ENCODE data around the gene ZFP30. TPM values are rescaled to one million over a fixed set of nuclear protein-coding genes. Genes with fewer than 3 reads are reported as not detected.
A peak's percentile ranks its signal among the peaks of the same experiment; 100 is the strongest.

ZFP30 gene
- total and polyA plus RNA-seq, 2 of the 13 experiments (the other 11 are each of a cell fraction or from before 2014, with no cell fraction given): 3.4 to 19.2 TPM

DNA sequence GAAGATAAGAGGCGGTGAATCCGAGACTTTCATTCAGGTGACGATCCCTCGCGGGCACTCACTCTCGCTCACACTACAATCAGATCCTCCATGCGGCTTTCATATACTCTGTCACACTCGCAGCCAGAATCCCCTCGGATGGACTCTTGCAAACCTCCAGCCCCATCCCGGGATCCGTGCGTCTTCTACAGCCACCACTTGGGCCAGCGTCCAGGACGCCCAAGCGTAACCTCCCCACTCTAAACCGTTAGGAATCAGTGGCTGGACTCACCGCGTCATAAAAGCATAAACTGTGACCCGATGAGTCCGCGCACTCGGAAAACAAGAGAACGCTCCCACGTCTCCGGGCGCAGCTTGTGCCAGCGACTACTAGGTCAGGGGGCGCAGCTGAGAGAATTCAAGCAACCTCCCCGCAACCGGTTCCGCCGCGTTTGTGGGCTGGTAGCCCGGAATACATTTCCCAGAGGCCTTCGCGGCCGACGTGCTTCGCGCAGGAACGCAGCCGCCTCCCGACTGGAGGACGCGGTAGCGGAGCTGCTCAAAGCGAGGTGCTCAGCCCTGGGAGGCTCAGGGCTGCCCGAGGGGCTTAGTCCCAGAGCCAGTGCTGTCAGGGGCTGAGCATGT, 36.7 kb upstream of the ZFP30 start (continued):
- TF ChIP-seq DZIP1 (CRISPR knock-in tag; IDR thresholded peaks at IDR 0.05) (no peak), GRHL1 (CRISPR knock-in tag; conservative IDR thresholded peaks at IDR 0.05) (no peak), REL (CRISPR knock-in tag; conservative IDR thresholded peaks at IDR 0.05) (no peak), HMG20A (CRISPR knock-in tag; IDR thresholded peaks at IDR 0.05; ENCODE audit: borderline replicate concordance) (no peak), NR2C2 (CRISPR knock-in tag; IDR thresholded peaks at IDR 0.05; ENCODE audit: borderline replicate concordance) (peak; percentile 71; the same call in 1 of the 2 replicates), HIC2 (CRISPR knock-in tag; IDR thresholded peaks at IDR 0.05; ENCODE audit: low read depth) (no peak), PAWR (CRISPR knock-in tag; IDR thresholded peaks at IDR 0.05; ENCODE audit: borderline replicate concordance) (no peak), SP140L (CRISPR knock-in tag; IDR thresholded peaks at IDR 0.05; ENCODE audit: borderline replicate concordance) (no peak), HDAC6 (IDR thresholded peaks at IDR 0.05; ENCODE audit: low read depth, low read length) (no peak), NONO (IDR thresholded peaks at IDR 0.05) (no peak), NONO (CRISPR knock-in tag; conservative IDR thresholded peaks at IDR 0.05) (peak; percentile 53; the same call in 1 of the 2 replicates), ZNF556 (CRISPR knock-in tag; IDR thresholded peaks at IDR 0.05; ENCODE audit: borderline replicate concordance) (peak; percentile 51; the same call in 1 of the 2 replicates), THAP11 (CRISPR knock-in tag; IDR thresholded peaks at IDR 0.05) (peak; percentile 98), ZNF839 (CRISPR knock-in tag; IDR thresholded peaks at IDR 0.05; ENCODE audit: borderline replicate concordance) (0 out of 2 replicates have a peak, but pooled peaks have one; percentile 66), SP5 (CRISPR knock-in tag; IDR thresholded peaks at IDR 0.05; ENCODE audit: borderline replicate concordance, low read depth) (no peak)
- TF ChIP-seq, protein P1, sequence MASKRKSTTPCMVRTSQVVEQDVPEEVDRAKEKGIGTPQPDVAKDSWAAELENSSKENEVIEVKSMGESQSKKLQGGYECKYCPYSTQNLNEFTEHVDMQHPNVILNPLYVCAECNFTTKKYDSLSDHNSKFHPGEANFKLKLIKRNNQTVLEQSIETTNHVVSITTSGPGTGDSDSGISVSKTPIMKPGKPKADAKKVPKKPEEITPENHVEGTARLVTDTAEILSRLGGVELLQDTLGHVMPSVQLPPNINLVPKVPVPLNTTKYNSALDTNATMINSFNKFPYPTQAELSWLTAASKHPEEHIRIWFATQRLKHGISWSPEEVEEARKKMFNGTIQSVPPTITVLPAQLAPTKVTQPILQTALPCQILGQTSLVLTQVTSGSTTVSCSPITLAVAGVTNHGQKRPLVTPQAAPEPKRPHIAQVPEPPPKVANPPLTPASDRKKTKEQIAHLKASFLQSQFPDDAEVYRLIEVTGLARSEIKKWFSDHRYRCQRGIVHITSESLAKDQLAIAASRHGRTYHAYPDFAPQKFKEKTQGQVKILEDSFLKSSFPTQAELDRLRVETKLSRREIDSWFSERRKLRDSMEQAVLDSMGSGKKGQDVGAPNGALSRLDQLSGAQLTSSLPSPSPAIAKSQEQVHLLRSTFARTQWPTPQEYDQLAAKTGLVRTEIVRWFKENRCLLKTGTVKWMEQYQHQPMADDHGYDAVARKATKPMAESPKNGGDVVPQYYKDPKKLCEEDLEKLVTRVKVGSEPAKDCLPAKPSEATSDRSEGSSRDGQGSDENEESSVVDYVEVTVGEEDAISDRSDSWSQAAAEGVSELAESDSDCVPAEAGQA (IDR thresholded peaks at IDR 0.05; ENCODE audit: low read depth): peak; percentile 51; the same call in 1 of the 2 replicates
- TF ChIP-seq, protein P1 (CRISPR knock-in tag; IDR thresholded peaks at IDR 0.05; ENCODE audit: borderline replicate concordance): no peak
